Activated naive CD4-positive, alpha-beta T cell treated with anti-CD3 and anti-CD28 coated beads, Interleukin-2, amount 10 ng/mL, durations not matched to agents 5 hours and 36 hours (primary cell): ENCODE data around the gene CWF19L2. TPM values are rescaled to one million over a fixed set of nuclear protein-coding genes. Genes with fewer than 3 reads are reported as not detected.

ENCODE experiments used
- total RNA-seq, 2 experiments: library from RNA; stranded (reverse); gene quantifications; one replicate each; pipeline ENCODE4 v1.2.3, GENCODE V29; 2021

Gene CWF19L2
- total RNA-seq, result 10 to 100 TPM; 12.4 to 14.3 TPM

GRCh38 chr11:107457558-107458271, at the start of gene CWF19L2:
Gene CWF19L2, minus strand, starts transcription at chr11:107457825. Its CDS starts 9 bp downstream, at chr11:107457816.

Other genes with a start within 250 kb of the CWF19L2 start
- 10 to 100 TPM in 1 of 2 experiments, 1 to 10 TPM in 1; 9.1 to 10.5 TPM for gene ALKBH8, start 107.9 kb upstream of the CWF19L2 start, total RNA-seq
- gene ELMOD1, start 133.3 kb upstream of the CWF19L2 start, total RNA-seq, result not detected